ENCODE measurements around the gene TBC1D8B.

DNA sequence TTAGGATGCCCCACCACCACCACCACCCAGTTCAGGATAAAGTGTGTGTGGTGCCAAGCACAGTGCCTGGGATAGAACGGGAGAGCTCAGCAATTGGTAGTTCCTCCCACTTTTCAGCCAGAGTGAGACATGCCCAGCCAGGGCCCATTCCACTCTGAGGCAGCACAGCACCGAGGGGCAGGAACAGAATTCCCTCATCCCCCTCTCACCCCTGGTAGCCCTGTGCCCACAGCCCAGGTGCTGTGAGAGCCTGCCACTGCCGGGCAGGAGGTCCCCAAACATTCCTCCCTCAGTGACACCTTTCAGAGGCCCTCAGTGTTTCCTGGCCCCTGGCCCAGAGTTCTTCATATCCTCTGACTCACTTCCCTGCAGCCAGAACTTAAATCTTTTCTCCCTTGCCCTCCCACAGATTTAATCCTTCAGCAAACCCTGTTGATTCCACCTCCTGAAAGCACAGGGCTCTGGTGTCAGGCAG is 92.5 kb downstream of the TBC1D8B start:
- TF ChIP-seq, protein P1, sequence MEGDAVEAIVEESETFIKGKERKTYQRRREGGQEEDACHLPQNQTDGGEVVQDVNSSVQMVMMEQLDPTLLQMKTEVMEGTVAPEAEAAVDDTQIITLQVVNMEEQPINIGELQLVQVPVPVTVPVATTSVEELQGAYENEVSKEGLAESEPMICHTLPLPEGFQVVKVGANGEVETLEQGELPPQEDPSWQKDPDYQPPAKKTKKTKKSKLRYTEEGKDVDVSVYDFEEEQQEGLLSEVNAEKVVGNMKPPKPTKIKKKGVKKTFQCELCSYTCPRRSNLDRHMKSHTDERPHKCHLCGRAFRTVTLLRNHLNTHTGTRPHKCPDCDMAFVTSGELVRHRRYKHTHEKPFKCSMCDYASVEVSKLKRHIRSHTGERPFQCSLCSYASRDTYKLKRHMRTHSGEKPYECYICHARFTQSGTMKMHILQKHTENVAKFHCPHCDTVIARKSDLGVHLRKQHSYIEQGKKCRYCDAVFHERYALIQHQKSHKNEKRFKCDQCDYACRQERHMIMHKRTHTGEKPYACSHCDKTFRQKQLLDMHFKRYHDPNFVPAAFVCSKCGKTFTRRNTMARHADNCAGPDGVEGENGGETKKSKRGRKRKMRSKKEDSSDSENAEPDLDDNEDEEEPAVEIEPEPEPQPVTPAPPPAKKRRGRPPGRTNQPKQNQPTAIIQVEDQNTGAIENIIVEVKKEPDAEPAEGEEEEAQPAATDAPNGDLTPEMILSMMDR (IDR thresholded peaks at IDR 0.05), result no peak
- TF ChIP-seq JUND (IDR thresholded peaks at IDR 0.05) (peak; percentile 57), MEF2A (IDR thresholded peaks at IDR 0.05; ENCODE audit: borderline replicate concordance, low read depth) (no peak), NFIC (IDR thresholded peaks at IDR 0.05; ENCODE audit: borderline replicate concordance) (peak; percentile 77), RXRA (IDR thresholded peaks at IDR 0.05; ENCODE audit: borderline replicate concordance, low read depth) (0 out of 2 replicates have a peak, but pooled peaks have one; percentile 22), NRF1 (IDR thresholded peaks at IDR 0.05; ENCODE audit: low read depth, low read length) (no peak), EP300 (IDR thresholded peaks at IDR 0.05; ENCODE audit: borderline replicate concordance in 1 of 2, low read depth in 1 of 2, low read length in 1 of 2) (peak in 1 of 2 experiments; percentile 77; a peak in 2 of 4 replicates), MXI1 (IDR thresholded peaks at IDR 0.05; ENCODE audit: low read depth, low read length) (no peak), TCF12 (IDR thresholded peaks at IDR 0.05) (peak; percentile 71), RFX5 (IDR thresholded peaks at IDR 0.05; ENCODE audit: low read length) (no peak), POLR2AphosphoS5 (IDR thresholded peaks at IDR 0.05; ENCODE audit: low read depth, low read length) (no peak), RAD21 (IDR thresholded peaks at IDR 0.05; ENCODE audit: low read length) (no peak)
- TF ChIP-seq, protein P2, sequence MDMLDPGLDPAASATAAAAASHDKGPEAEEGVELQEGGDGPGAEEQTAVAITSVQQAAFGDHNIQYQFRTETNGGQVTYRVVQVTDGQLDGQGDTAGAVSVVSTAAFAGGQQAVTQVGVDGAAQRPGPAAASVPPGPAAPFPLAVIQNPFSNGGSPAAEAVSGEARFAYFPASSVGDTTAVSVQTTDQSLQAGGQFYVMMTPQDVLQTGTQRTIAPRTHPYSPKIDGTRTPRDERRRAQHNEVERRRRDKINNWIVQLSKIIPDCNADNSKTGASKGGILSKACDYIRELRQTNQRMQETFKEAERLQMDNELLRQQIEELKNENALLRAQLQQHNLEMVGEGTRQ (IDR thresholded peaks at IDR 0.05; ENCODE audit: borderline replicate concordance, low read depth, low read length), result no peak
